K562 (cell line): ENCODE results near the gene P2RY11.

Source experiments
- BACH1 ChIP-seq: fragments of 200-800 bp; sonication (Bioruptor generic); IDR thresholded peaks from 2 replicates; pipeline ENCODE4 v1.6.1; 2016; ENCODE audit warnings: missing genetic modification characterization, missing compliant biosample characterization
- EP300 ChIP-seq: IDR thresholded peaks from 2 replicates; pipeline ENCODE4 v1.6.1; 2012; ENCODE audit warnings: low read length, improper control_type of control experiment
- HNRNPH1 ChIP-seq: fragments of 200-400 bp; formaldehyde crosslinking; optimal IDR thresholded peaks from 2 replicates; pipeline ENCODE3; 2017; ENCODE audit warnings: low read depth, mild to moderate bottlenecking, low read length, moderate library complexity
- NFXL1 ChIP-seq: fragments of 450-650 bp; formaldehyde crosslinking; IDR thresholded peaks from 2 replicates; pipeline ENCODE4 v1.4.0; 2021; ENCODE audit warnings: mild to moderate bottlenecking
- PTBP1 ChIP-seq: fragments of 200-400 bp; formaldehyde crosslinking; IDR thresholded peaks from 2 replicates; pipeline ENCODE4 v1.6.1; 2017; ENCODE audit warnings: low read depth, low read length
- SREBF1 ChIP-seq: fragments of 150-350 bp; IDR thresholded peaks from 2 replicates; pipeline ENCODE4 v1.6.1; 2014; ENCODE audit warnings: antibody characterized with exemption, low read depth, low read length, borderline replicate concordance
- YY1 ChIP-seq, 3 experiments: IDR thresholded peaks; 2 replicates each; pipeline ENCODE4 v1.6.1; 2011; ENCODE audit warnings: low read length in 2 of 3, mild to moderate bottlenecking in 2 of 3, moderate library complexity in 2 of 3, borderline replicate concordance in 1 of 3, control low read depth in 1 of 3, low read depth in 1 of 3; ENCODE audit not compliant: insufficient read depth in 3 of 3, insufficient replicate concordance in 2 of 3, control insufficient read depth in 1 of 3, insufficient read length in 1 of 3; ENCODE audit errors: extremely low read depth in 1 of 3
- ZNF76 ChIP-seq: fragments of 250-450 bp; sonication (Bioruptor Pico); IDR thresholded peaks from 2 replicates; pipeline ENCODE4 v1.4.0; 2020; ENCODE audit warnings: mild to moderate bottlenecking, moderate library complexity, borderline replicate concordance
- ZNF766 ChIP-seq: fragments of 200-800 bp; sonication (Bioruptor generic); conservative IDR thresholded peaks from 2 replicates; pipeline ENCODE4 v1.6.1; 2016; ENCODE audit warnings: missing genetic modification characterization, missing compliant biosample characterization
- TF ChIP-seq, protein P1 (sequence below): sonication (generic); formaldehyde crosslinking; IDR thresholded peaks from 2 replicates; pipeline ENCODE4 v1.9.0; 2022; ENCODE audit warnings: mild to moderate bottlenecking, missing genetic modification reagents
- TF ChIP-seq, protein P2 (sequence below): sonication (generic); formaldehyde crosslinking; IDR thresholded peaks from 2 replicates; pipeline ENCODE4 v1.8.1; 2023; ENCODE audit warnings: mild to moderate bottlenecking, missing genetic modification reagents, moderate library complexity
- TF ChIP-seq, protein P3 (sequence below): fragments of 250-450 bp; sonication (Bioruptor Pico); IDR thresholded peaks from 2 replicates; pipeline ENCODE4 v1.4.0; 2020; ENCODE audit warnings: mild to moderate bottlenecking
- TF ChIP-seq, protein P4 (sequence below): fragments of 450-650 bp; conservative IDR thresholded peaks from 2 replicates; pipeline ENCODE4 v1.6.1; 2016; ENCODE audit warnings: missing genetic modification characterization, low read depth, mild to moderate bottlenecking, control low read depth, missing compliant biosample characterization

DNA sequence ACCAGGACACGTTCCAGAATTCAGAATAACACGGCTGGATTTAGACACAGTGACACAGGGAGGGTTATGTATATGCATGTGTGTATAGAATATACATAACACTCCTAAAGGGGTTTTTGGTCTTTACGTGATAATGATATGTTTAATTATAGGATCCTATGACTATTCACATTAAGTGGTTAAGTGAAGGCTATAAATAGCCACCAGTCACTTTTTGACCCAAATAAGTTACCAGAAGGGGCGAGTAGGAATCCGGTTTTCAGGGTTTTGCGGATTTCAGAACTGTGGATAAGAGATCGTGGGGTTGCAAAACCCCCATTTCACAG lies 15.9 kb upstream of the P2RY11 start:
- TF ChIP-seq, protein P1, sequence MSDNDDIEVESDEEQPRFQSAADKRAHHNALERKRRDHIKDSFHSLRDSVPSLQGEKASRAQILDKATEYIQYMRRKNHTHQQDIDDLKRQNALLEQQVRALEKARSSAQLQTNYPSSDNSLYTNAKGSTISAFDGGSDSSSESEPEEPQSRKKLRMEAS (CRISPR knock-in tag) = no peak
- TF ChIP-seq, protein P2, sequence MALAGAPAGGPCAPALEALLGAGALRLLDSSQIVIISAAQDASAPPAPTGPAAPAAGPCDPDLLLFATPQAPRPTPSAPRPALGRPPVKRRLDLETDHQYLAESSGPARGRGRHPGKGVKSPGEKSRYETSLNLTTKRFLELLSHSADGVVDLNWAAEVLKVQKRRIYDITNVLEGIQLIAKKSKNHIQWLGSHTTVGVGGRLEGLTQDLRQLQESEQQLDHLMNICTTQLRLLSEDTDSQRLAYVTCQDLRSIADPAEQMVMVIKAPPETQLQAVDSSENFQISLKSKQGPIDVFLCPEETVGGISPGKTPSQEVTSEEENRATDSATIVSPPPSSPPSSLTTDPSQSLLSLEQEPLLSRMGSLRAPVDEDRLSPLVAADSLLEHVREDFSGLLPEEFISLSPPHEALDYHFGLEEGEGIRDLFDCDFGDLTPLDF (CRISPR knock-in tag) = no peak
- TF ChIP-seq NFXL1 (CRISPR knock-in tag) (no peak), SREBF1 (no peak), BACH1 (tag) (no peak), YY1 (IDR thresholded peaks at IDR 0.05; ENCODE audit: borderline replicate concordance in 1 of 3, control insufficient read depth in 1 of 3, extremely low read depth in 1 of 3, insufficient read depth in 3 of 3, insufficient read length in 1 of 3, insufficient replicate concordance in 2 of 3, low read depth in 1 of 3, low read length in 2 of 3) (no peak), PTBP1 (no peak), EP300 (no peak), HNRNPH1 (no peak), ZNF766 (CRISPR knock-in tag) (no peak), ZNF76 (CRISPR knock-in tag) (no peak)
- TF ChIP-seq, protein P3, sequence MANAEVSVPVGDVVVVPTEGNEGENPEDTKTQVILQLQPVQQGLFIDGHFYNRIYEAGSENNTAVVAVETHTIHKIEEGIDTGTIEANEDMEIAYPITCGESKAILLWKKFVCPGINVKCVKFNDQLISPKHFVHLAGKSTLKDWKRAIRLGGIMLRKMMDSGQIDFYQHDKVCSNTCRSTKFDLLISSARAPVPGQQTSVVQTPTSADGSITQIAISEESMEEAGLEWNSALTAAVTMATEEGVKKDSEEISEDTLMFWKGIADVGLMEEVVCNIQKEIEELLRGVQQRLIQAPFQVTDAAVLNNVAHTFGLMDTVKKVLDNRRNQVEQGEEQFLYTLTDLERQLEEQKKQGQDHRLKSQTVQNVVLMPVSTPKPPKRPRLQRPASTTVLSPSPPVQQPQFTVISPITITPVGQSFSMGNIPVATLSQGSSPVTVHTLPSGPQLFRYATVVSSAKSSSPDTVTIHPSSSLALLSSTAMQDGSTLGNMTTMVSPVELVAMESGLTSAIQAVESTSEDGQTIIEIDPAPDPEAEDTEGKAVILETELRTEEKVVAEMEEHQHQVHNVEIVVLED (CRISPR knock-in tag) = no peak
- TF ChIP-seq, protein P4, sequence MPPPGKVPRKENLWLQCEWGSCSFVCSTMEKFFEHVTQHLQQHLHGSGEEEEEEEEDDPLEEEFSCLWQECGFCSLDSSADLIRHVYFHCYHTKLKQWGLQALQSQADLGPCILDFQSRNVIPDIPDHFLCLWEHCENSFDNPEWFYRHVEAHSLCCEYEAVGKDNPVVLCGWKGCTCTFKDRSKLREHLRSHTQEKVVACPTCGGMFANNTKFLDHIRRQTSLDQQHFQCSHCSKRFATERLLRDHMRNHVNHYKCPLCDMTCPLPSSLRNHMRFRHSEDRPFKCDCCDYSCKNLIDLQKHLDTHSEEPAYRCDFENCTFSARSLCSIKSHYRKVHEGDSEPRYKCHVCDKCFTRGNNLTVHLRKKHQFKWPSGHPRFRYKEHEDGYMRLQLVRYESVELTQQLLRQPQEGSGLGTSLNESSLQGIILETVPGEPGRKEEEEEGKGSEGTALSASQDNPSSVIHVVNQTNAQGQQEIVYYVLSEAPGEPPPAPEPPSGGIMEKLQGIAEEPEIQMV = no peak
